GM19467 (cell line): Measurements from ENCODE around the gene CRYGS.
"Not testable (repeated sequence)": the region's sequence is repeated elsewhere in the genome, so short reads cannot be mapped to it uniquely, and the experiment has no call there.

Source experiments
- ATAC-seq: cut with Tn5 transposase; IDR thresholded peaks from one replicate; pipeline ENCODE4 v1.9.1; 2021; ENCODE audit warnings: mild to moderate bottlenecking, moderate library complexity; ENCODE audit not compliant: unreplicated experiment

The CRYGS gene

DNA sequence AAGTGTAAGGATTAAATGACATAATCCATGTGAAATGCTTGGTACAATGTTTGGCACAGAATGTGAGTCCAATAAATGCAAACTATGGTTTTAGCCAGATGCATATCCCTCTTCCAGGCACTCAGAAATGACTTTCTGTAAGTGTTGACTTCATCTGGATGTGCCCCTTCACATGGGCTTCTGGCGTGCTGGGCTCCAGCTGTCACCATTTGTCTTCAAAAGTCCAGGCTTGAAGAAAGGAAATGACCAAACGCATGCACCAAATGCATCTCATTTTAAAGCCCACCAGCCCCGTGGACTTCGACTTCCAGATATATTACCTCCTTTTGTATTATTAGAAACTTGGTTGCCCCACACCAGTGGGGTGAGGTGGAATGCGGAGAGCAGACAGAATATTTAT, 23.7 kb downstream of the CRYGS start:
- no peak for ATAC-seq

GRCh38 chr3:186519021-186519658, 25.0 kb downstream of the CRYGS start:
- no peak for ATAC-seq

DNA sequence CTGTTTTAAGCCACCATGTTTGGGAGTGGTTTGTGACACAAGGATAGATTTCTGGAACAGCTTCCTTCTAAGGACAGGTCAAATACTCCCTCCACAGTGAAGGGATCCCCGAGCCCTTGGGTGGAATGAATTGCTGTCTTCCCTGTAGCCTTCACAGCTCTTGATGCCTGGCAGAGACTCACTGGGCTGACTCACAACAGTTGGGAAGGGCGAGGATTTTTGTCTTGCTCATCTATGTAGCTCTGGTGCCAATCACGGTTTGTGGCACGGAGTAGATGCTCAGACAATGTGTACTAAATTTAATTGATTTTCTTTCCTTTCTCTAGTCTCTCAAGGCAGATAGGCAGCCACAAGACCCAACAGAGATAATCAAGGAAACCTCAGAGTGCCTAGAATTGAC, 27.0 kb downstream of the CRYGS start:
- no peak for ATAC-seq

- ATAC-seq = no peak
These were observed 27.5 kb downstream of the CRYGS start for GRCh38 chr3:186516646-186517045.

DNA sequence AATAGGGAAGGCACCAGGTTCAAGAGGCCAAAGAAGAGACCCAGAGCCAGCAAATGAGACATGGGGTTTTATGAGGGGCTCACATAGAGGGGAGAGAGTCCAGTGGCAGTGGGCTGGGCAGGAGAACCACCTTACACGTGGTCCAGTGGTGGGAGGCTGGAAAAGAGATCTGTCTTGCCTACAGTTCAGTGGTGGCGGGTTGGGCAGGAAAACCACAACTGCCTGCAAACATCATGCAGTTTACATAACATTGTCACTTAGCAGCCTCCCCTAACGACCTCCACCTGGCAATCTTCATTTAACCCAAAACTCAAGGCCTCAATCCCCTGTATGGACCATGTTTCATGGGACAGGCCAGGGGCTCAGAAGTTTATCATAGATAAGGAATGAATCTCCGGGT, 29.1 kb downstream of the CRYGS start:
- no peak for ATAC-seq

DNA sequence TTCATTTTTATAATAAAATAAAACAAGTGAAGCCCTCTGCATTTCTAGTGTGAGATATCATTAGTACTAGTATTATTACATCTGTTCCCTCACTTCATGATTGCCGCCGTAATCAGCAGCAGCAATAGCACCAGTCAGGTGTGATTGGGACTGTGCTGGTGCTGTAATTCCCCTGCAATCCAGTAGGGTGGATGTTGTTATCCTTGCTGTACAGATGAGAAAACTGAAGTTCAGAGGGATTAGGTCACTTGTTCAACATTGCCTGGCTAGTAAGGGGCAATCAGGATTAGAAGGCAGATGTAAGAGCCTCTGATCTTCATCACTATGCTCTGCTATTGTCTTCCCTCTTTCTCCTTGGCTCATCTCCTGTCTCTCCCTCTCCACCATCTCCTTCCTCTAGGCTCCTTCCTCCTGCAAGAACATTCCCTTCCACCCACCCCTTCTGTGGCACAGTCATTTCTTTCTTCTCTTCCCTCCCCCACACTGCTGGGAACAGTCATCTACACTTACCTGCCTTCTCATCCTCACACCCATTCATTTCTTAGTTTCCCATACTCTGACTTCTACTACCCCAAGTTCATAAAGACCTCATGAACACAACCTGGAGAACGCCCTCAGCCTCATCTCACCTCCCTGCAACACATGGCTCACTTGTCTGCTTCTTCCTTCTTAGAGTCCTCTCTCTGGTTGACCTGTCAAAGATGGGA, 29.7 kb downstream of the CRYGS start:
- ATAC-seq = no peak

GRCh38 chr3:186513386-186513785, 30.8 kb downstream of the CRYGS start:
- ATAC-seq = no peak

DNA sequence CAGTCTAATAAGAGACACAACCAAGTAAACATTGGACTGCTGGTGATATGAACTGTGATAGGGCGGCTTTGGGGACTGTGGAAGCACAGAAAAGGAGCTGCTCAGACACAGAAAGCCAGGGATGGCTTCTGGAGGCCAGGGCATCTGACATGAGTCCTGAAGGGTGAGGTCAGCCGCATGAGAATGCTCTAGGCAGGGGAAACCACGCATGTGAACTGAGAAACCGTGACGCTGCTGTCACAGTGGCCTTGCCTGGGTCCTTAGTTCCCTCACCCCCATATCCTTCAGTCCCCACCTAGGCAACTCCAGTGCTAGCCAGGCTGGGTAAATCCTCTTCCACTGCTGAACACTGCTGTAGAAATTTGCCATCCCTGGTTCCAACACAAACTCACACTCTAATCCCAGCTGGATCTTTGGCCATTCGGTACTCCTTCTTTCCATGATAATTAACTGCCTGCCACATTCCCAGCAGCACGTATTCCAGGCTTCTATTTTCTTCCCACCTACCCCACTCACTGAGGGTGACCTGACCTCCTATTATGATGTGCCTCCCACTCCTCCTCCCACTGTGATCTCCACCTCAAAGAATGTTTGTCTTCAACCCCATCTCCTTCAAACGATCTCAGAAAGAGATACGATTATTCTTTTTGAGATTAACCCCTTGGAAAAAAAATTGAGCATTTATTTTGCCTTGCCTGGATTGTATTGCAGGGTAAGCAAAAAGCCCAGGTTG, 31.4 kb downstream of the CRYGS start:
- no peak for ATAC-seq

- ATAC-seq = no peak
These were observed 32.5 kb downstream of the CRYGS start for GRCh38 chr3:186511702-186512101.

DNA sequence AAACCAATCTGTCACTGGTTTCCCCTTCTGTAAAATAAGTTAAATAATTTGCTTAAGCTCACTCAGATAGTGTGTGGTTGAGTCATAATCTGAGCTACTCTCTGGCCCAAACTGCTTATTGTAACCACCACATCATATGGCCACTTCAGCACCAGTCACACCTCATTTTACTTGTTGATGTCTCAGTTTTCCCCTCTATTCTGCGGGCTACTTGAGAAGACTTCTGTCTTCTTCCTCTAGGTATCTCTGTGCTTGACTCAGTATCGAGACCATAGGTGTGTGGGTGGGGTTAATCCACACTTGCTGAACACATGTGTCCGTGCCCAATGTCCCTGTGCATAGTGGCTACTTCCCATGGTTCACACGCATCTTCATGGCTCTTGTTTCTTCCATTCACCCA, 32.9 kb downstream of the CRYGS start:
- peak; percentile 60 for ATAC-seq

DNA sequence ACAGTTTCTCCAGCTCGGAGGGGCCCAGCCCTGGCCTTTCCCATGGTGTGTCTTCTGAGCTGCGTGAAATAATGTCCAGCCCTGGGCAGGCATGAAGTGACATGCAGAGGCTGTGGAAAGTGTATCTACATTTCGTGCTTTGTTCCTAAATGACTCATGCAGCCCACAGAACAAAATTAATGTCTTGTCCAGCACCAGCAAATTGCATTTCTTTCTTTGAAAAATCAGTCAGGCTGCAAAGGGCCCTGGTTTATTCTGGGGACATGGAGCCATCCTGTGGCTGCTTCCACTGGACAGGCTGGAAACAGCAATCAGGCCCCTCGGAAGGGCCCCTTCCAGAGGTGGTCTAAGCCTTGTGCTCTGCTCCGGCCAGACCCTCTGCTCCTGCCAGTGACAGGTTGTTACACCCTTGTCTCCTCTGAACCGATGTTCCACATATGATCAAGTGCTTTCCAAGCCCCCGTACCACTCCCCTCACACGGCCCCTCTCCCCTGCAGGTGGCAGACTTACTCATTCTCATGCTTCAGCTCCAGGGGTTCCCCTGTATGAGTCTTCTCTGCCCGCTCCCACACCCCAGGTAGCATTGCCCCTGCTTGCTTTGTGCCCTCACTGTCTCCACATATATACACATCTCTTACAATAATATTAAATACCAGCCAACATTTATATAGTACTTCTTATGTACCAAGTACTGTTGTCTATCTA, 33.7 kb downstream of the CRYGS start:
- ATAC-seq = no peak

- ATAC-seq = no peak
These were observed 34.8 kb downstream of the CRYGS start for GRCh38 chr3:186509423-186509822.

- no peak for ATAC-seq
These were observed 37.3 kb downstream of the CRYGS start for GRCh38 chr3:186506857-186507256.

DNA sequence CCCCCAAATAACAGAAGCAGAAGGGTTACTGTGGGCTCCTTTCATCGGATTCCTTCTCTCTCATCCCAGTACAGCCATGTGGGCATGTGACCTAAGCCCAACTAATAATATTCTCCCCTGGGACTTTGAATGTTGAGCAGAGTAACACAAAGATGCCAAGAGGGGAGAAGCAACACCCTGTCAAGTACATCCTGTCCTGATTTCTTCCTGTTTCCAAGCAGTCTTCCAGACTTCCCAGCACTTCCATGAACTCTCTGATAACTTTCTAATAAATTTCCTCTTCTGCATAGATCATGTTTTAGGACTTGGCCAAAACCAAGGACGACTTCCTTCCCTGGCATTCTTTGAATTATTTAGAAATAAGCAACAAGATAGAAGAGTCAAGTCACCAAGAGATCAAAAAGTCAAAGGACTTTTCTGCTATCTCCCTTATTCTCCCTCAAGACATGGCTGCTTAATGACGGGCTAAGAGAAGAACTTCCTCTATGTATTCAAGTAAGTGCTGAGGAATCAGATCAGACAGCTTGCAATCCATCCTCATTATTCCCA, 37.9 kb downstream of the CRYGS start:
- ATAC-seq = no peak

GRCh38 chr3:186502966-186503712, 41.0 kb downstream of the CRYGS start:
- no peak for ATAC-seq

- no peak for ATAC-seq
These were observed 41.8 kb downstream of the CRYGS start for GRCh38 chr3:186502138-186502948.

DNA sequence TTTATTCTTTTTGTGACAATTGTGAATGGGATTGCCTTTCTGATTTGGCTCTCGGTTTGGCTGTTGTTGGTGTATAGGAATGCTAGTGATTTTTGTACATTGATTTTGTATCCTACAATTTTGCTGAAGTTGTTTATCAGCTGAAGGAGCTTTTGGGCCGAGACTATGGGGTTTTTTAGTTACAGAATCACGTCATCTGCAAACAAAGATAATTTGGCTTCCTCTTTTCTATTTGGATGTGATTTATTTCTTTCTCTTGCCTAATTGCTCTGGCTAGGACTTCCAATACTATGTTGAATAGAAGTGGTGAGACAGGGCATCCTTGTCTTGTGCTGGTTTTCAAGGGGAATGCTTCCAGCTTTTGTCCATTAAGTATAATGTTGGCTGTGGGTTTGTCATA, 44.2 kb downstream of the CRYGS start:
- ATAC-seq = not testable (repeated sequence)

DNA sequence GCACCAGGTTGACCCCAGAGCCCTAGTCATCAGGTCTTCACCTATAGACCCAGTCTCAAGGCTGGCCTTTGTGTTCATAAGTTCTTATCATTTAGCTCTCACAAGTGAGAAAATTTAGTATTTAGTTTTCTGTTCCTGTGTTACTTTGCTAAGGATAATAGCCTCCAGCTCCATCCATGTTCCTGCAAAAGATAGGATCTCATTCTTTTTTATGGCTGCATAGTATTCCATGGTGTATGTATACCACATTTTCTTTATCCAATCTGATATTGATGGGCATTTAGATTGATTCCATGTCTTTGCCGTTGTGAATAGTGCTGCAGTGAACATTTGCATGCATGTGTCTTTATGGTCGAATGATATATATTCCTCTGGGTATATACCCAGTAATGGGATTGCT, 46.2 kb downstream of the CRYGS start:
- not testable (repeated sequence) for ATAC-seq

GRCh38 chr3:186497608-186498007, 46.6 kb downstream of the CRYGS start:
- no peak for ATAC-seq

- no peak for ATAC-seq
These were observed 47.5 kb downstream of the CRYGS start for GRCh38 chr3:186496635-186497034.
